GM12878 (cell line): ENCODE measurements around the gene ZNF227. TPM values are rescaled to one million over a fixed set of nuclear protein-coding genes. Genes with fewer than 3 reads are reported as not detected.

Experiments used
- ATAC-seq: fragments of 200-7000 bp; cut with Tn5 transposase; 3 replicates; pipeline ENCODE4 v1.9.1; 2020; ENCODE audit warnings: mild to moderate bottlenecking, moderate library complexity
- BruUV-seq: library from RNA; stranded (reverse); fragments of 400-500 nt; replicated peaks from 2 replicates; lab custom pipeline; 2021; lab: Mats Ljungman, UMichigan
- CTCF ChIA-PET: fragments of 300-600 bp; sonication (Branson Sonifier 250); formaldehyde crosslinking; extraction: SDS; loops from one replicate; lab custom pipeline; 2021; ENCODE audit warnings: inconsistent platforms; lab: Yijun Ruan, JAX
- POLR2A ChIA-PET: fragments of 350-600 bp; formaldehyde crosslinking; extraction: SDS; loops from one replicate; lab custom pipeline; 2021; ENCODE audit warnings: inconsistent platforms; lab: Charles Lee
- RAD21 ChIA-PET: fragments of 300-600 bp; sonication (Branson Sonifier 250); formaldehyde crosslinking; loops from one replicate; lab custom pipeline; 2023; ENCODE audit warnings: antibody characterized with exemption; ENCODE audit not compliant: unreplicated experiment; lab: Charles Lee
- SMC1A ChIA-PET: fragments of 300-600 bp; sonication (Branson Sonifier 250); formaldehyde crosslinking; loops from one replicate; lab custom pipeline; 2023; ENCODE audit not compliant: unreplicated experiment, uncharacterized antibody; lab: Charles Lee
- DNase-seq: peaks from one replicate; pipeline ENCODE4 v3.0.0-alpha.2; 2011; ENCODE audit warnings: low read depth, low spot score
- FAIRE-seq: peaks from 3 replicates; lab custom pipeline; 2011; peaks lifted over from hg19 to GRCh38; lab: Jason Lieb, UNC
- H2AFZ ChIP-seq: 2 replicates; pipeline ENCODE4 v1.6.0; 2011; ENCODE audit warnings: low read depth, low read length, control low read depth; ENCODE audit not compliant: control insufficient read depth
- H3K27ac ChIP-seq: 2 replicates; pipeline ENCODE4 v1.5.1; 2011; ENCODE audit warnings: control low read depth; ENCODE audit not compliant: control insufficient read depth, insufficient read depth
- H3K27me3 ChIP-seq, 2 experiments: replicated peaks in 1 of 2; 2 replicates each; pipeline versions ENCODE4 v1.6.0 to v1.6.1; 2011; ENCODE audit warnings: low read length in 1 of 2; ENCODE audit not compliant: control insufficient read depth in 2 of 2, insufficient read depth in 2 of 2
- H3K36me3 ChIP-seq, 2 experiments: 2 replicates each; pipeline ENCODE4 v1.5.1; 2011; ENCODE audit warnings: low read length in 1 of 2; ENCODE audit not compliant: control insufficient read depth in 2 of 2, insufficient read depth in 2 of 2
- H3K4me1 ChIP-seq: 2 replicates; pipeline ENCODE4 v1.6.1; 2011; ENCODE audit warnings: mild to moderate bottlenecking, low read length, moderate library complexity, mixed read lengths; ENCODE audit not compliant: control insufficient read depth, insufficient read depth
- H3K4me2 ChIP-seq: 2 replicates; pipeline ENCODE4 v1.6.0; 2011; ENCODE audit warnings: control low read depth; ENCODE audit not compliant: control insufficient read depth, insufficient read depth
- H3K4me3 ChIP-seq: fragments of 200-600 bp; sonication (generic); 2 replicates; pipeline ENCODE4 v1.5.1; 2016
- H3K79me2 ChIP-seq: 2 replicates; pipeline ENCODE4 v1.6.0; 2011; ENCODE audit warnings: low read length; ENCODE audit not compliant: control insufficient read depth, insufficient read depth
- H3K9ac ChIP-seq: 2 replicates; pipeline ENCODE4 v1.8.0; 2011; ENCODE audit warnings: low read length, control low read depth, mixed read lengths; ENCODE audit not compliant: control insufficient read depth, insufficient read depth
- H3K9me3 ChIP-seq: replicated peaks from 3 replicates; pipeline ENCODE4 v1.5.1; 2011; ENCODE audit warnings: mild to moderate bottlenecking, low read length; ENCODE audit not compliant: control insufficient read depth, insufficient read depth
- H4K20me1 ChIP-seq: 2 replicates; pipeline ENCODE4 v1.6.0; 2011; ENCODE audit not compliant: control insufficient read depth, insufficient read depth
- ASH2L ChIP-seq: fragments of 300-600, 200-600 bp; sonication (generic); IDR thresholded peaks from 2 replicates; pipeline ENCODE4 v1.6.1; 2017; ENCODE audit warnings: low read depth, mild to moderate bottlenecking, borderline replicate concordance
- BRCA1 ChIP-seq: IDR thresholded peaks from 2 replicates; pipeline ENCODE4 v1.6.1; 2011; ENCODE audit warnings: low read depth, low read length, improper control_type of control experiment
- CTCF ChIP-seq, 3 experiments: IDR thresholded peaks in 2 of 3; conservative IDR thresholded peaks in 1 of 3; 2 replicates each; pipeline ENCODE4 v1.5.1; 2011; ENCODE audit warnings: low read depth in 3 of 3, low read length in 3 of 3, mild to moderate bottlenecking in 3 of 3, control low read depth in 2 of 3, moderate library complexity in 2 of 3, inconsistent platforms in 1 of 3, mixed read lengths in 1 of 3; ENCODE audit not compliant: control insufficient read depth in 2 of 3, insufficient read depth in 1 of 3; ENCODE audit errors: extremely low read depth in 1 of 3
- HDAC2 ChIP-seq: fragments of 200-600 bp; sonication (generic); IDR thresholded peaks from 2 replicates; pipeline ENCODE4 v1.6.1; 2017
- HDAC6 ChIP-seq: fragments of 200-600 bp; sonication (generic); IDR thresholded peaks from one replicate; pipeline ENCODE4 v1.8.0; 2017; ENCODE audit warnings: antibody characterized with exemption; ENCODE audit not compliant: unreplicated experiment
- IRF3 ChIP-seq: fragments of 450-650 bp; IDR thresholded peaks from 2 replicates; pipeline ENCODE4 v1.6.1; 2014; ENCODE audit warnings: mild to moderate bottlenecking
- MEF2A ChIP-seq: IDR thresholded peaks from 2 replicates; pipeline ENCODE4 v1.6.1; 2011; ENCODE audit warnings: low read depth, mild to moderate bottlenecking, low read length, moderate library complexity; ENCODE audit not compliant: insufficient read depth
- MYC ChIP-seq: IDR thresholded peaks from 2 replicates; pipeline ENCODE4 v1.6.1; 2011; ENCODE audit warnings: mild to moderate bottlenecking, low read length, moderate library complexity, inconsistent platforms; ENCODE audit not compliant: insufficient read depth, insufficient replicate concordance, insufficient read length, severe bottlenecking
- POLR2AphosphoS5 ChIP-seq: IDR thresholded peaks from 2 replicates; pipeline ENCODE4 v1.6.1; 2011; ENCODE audit warnings: mild to moderate bottlenecking, low read length, inconsistent platforms
- YY1 ChIP-seq: IDR thresholded peaks from 2 replicates; pipeline ENCODE4 v1.6.1; 2011; ENCODE audit warnings: low read depth, mild to moderate bottlenecking, low read length
- ZBTB40 ChIP-seq: fragments of 450-650 bp; IDR thresholded peaks from 2 replicates; pipeline ENCODE4 v1.6.1; 2016; ENCODE audit warnings: mild to moderate bottlenecking, moderate library complexity, borderline replicate concordance
- ZNF217 ChIP-seq: fragments of 450-650 bp; IDR thresholded peaks from 2 replicates; pipeline ENCODE4 v1.6.1; 2017; ENCODE audit warnings: antibody characterized with exemption, mild to moderate bottlenecking
- ZZZ3 ChIP-seq: IDR thresholded peaks from 2 replicates; pipeline ENCODE4 v1.6.1; 2011; ENCODE audit warnings: low read depth; ENCODE audit not compliant: control insufficient read depth, insufficient read length
- WGBS: methylation state at CpG from one replicate; pipeline ENCODE4 v1.1.6; 2016; ENCODE audit warnings: low lambda C conversion rate; ENCODE audit not compliant: insufficient replicate concordance, insufficient coverage; ENCODE audit errors: missing lambda C conversion rate; 5-methylcytosine and 5-hydroxymethylcytosine counted together
- in situ Hi-C: fragments of 300-500 bp; cut with MboI; formaldehyde crosslinking; loops from 9 replicates; pipeline ENCODE4 v1.14.3; 2018; ENCODE audit warnings: mixed read lengths
- intact Hi-C: fragments of 100-400 bp; cut with micrococcal nuclease; formaldehyde crosslinking; loops from one replicate; pipeline ENCODE4 v1.14.2; 2022; ENCODE audit not compliant: unreplicated experiment
- polyA plus RNA-seq, 11 experiments: library from polyadenylated mRNA; depleted of rRNA in 4 of 11; unstranded in 6 of 11; stranded (reverse) in 5 of 11; fragments of >200 nt; fragmentation: Nextera tagmentation in 4 of 11; fragmentation: Illumina TruSeq in 1 of 11; extraction: Ambion mirVana in 4 of 11; extraction: Trizol in 1 of 11; gene quantifications; 1 replicate in 1 of 11; 2 replicates in 10 of 11; pipeline versions ENCODE4 v1.2.1 to v1.2.3, GENCODE V29; 2011 to 2016; ENCODE audit warnings: inconsistent platforms in 2 of 11, missing spikeins in 2 of 11, low read depth in 1 of 11
- total RNA-seq, 4 experiments: library from RNA; depleted of rRNA in 3 of 4; stranded (reverse); fragments of >200 nt in 3 of 4; fragmentation: Illumina TruSeq in 1 of 4; extraction: Trizol in 1 of 4; gene quantifications; 2 replicates each; pipeline versions ENCODE4 v1.2.1 to v1.2.3, GENCODE V29; 2013 to 2021

The ZNF227 gene
- total and polyA plus RNA-seq, 10 of the 15 experiments (the other 5 are each of a cell fraction or from before 2014, with no cell fraction given): 4.3 to 22.9 (median 13.0) TPM

GRCh38 chr19:44212250-44212865 is at the start of gene ZNF227 (continued):
- peak; percentile 97 for TF ChIP-seq ZBTB40
- no peak for TF ChIP-seq HDAC6
- TF ChIP-seq POLR2AphosphoS5: peak; percentile 84
- peak; percentile 94 for TF ChIP-seq YY1
- TF ChIP-seq MEF2A: no peak
- no peak for TF ChIP-seq BRCA1
- TF ChIP-seq, all 136 proteins: peak for 53

- SMC1A ChIA-PET: interaction anchor here (1.1 to 1.6 kb wide), 2 partner anchors 10 to 68 kb away, joined by 3 to 7 read pairs; no protein-coding TSS in a partner anchor
- in situ Hi-C loops: no loop called here
- POLR2A ChIA-PET: interaction anchor here (0.7 to 2.5 kb wide), 3 partner anchors 11 to 51 kb away, joined by 3 to 11 read pairs (median 9); no protein-coding TSS in a partner anchor
- TF ChIP-seq MYC (no peak), CTCF (IDR thresholded peaks at IDR 0.05 in 2 of 3, conservative IDR thresholded peaks at IDR 0.05 in 1 of 3; ENCODE audit: control insufficient read depth in 2 of 3, extremely low read depth in 1 of 3, insufficient read depth in 1 of 3, low read depth in 3 of 3, low read length in 3 of 3) (no peak), ZNF217 (no peak), HDAC2 (no peak), IRF3 (no peak), ASH2L (no peak), ZZZ3 (no peak)
These were observed 48.5 kb upstream of the ZNF227 start for GRCh38 chr19:44163789-44164188.

More at GRCh38 chr19:44163789-44164188, 48.5 kb upstream of the ZNF227 start:
- H3K27ac ChIP-seq: no peak overlapping the region
- no peak overlapping the region for H3K4me2 ChIP-seq
- no peak for DNase-seq
- intact Hi-C loops: loop anchor here (2.0 to 10.0 kb wide), 3 partner anchors 49 to 101 kb away; partner anchors contain the start of genes ZNF225 and ZNF227
- H3K36me3 ChIP-seq: 0 out of 4 replicates have a peak, but pooled peaks cover 0 to 6% of the 10 kb centered on the region in 2 experiments
- H3K4me1 ChIP-seq: peaks cover 4% of the 10 kb centered on the region
- no peak overlapping the region for H3K9ac ChIP-seq
- H2AFZ ChIP-seq: no peak overlapping the region
- peaks cover 11% of the 10 kb centered on the region for H3K79me2 ChIP-seq
- H3K27me3 ChIP-seq: no peaks in the 10 kb centered on the region
- H4K20me1 ChIP-seq: no peaks in the 10 kb centered on the region
- RAD21 ChIA-PET: interaction anchor here (1.5 kb wide), 1 partner anchor 69 kb away, joined by 7 read pairs; the partner anchor contains the start of gene ZNF224
- FAIRE-seq: no peak
- CTCF ChIA-PET: interaction anchor here (1.2 kb wide), 1 partner anchor 354 kb away, joined by 3 read pairs; no protein-coding TSS in a partner anchor
- no peak overlapping the region for H3K4me3 ChIP-seq
- 96% methylated on average over 2 of the region's 2 CpGs for WGBS
- no peak for ATAC-seq
- H3K9me3 ChIP-seq: peaks cover 9% of the 10 kb centered on the region
- no TSS peak for BruUV-seq
